HG02623 (cell line): ENCODE data around the gene GPC6.
A peak's percentile ranks its signal among the peaks of the same experiment; 100 is the strongest.

ENCODE experiments used
- ATAC-seq: cut with Tn5 transposase; IDR thresholded peaks from one replicate; pipeline ENCODE4 v1.9.1; 2021; ENCODE audit warnings: moderate library complexity; ENCODE audit not compliant: unreplicated experiment

Gene GPC6

GRCh38 chr13:94309576-94309975 is 1083.0 kb downstream of the GPC6 start:
- no peak for ATAC-seq

- no peak for ATAC-seq
Measured at GRCh38 chr13:94309997-94310855, 1083.6 kb downstream of the GPC6 start.

- ATAC-seq = no peak
Measured at GRCh38 chr13:94311893-94312292, 1085.3 kb downstream of the GPC6 start.

GRCh38 chr13:94312511-94313216 is 1086.1 kb downstream of the GPC6 start:
- peak; percentile 44 for ATAC-seq

GRCh38 chr13:94313321-94313910 is 1086.8 kb downstream of the GPC6 start:
- no peak for ATAC-seq

GRCh38 chr13:94313926-94314325 is 1087.3 kb downstream of the GPC6 start:
- no peak for ATAC-seq

GRCh38 chr13:94315188-94315587 is 1088.6 kb downstream of the GPC6 start:
- no peak for ATAC-seq

GRCh38 chr13:94317063-94317491 is 1090.5 kb downstream of the GPC6 start:
- ATAC-seq = peak; percentile 49

- peak; percentile 41 for ATAC-seq
Measured at GRCh38 chr13:94318418-94318817, 1091.8 kb downstream of the GPC6 start.

GRCh38 chr13:94319501-94319900 is 1092.9 kb downstream of the GPC6 start:
- no peak for ATAC-seq

GRCh38 chr13:94322925-94323763 is 1096.5 kb downstream of the GPC6 start:
- ATAC-seq = no peak

- ATAC-seq = no peak
Measured at GRCh38 chr13:94323764-94324758, 1097.5 kb downstream of the GPC6 start.

- ATAC-seq = no peak
Measured at GRCh38 chr13:94324767-94325540, 1098.3 kb downstream of the GPC6 start.

- no peak for ATAC-seq
Measured at GRCh38 chr13:94325650-94326049, 1099.0 kb downstream of the GPC6 start.

GRCh38 chr13:94327318-94327717 is 1100.7 kb downstream of the GPC6 start:
- peak; percentile 97 for ATAC-seq

GRCh38 chr13:94328381-94329041 is 1101.9 kb downstream of the GPC6 start:
- no peak for ATAC-seq

GRCh38 chr13:94329277-94329676 is 1102.7 kb downstream of the GPC6 start:
- no peak for ATAC-seq
